Stimulated activated CD4-positive, alpha-beta T cell treated with anti-CD3 and anti-CD28 coated beads, Interleukin-4, amount 100 ng/mL, for 24 hours (primary cell): Measurements from ENCODE around the gene AFTPH.
A peak's percentile ranks its signal among the peaks of the same experiment; 100 is the strongest.

Source experiments
- DNase-seq: peaks from one replicate; pipeline ENCODE4 v3.0.0-alpha.2; 2020

The AFTPH gene

DNA sequence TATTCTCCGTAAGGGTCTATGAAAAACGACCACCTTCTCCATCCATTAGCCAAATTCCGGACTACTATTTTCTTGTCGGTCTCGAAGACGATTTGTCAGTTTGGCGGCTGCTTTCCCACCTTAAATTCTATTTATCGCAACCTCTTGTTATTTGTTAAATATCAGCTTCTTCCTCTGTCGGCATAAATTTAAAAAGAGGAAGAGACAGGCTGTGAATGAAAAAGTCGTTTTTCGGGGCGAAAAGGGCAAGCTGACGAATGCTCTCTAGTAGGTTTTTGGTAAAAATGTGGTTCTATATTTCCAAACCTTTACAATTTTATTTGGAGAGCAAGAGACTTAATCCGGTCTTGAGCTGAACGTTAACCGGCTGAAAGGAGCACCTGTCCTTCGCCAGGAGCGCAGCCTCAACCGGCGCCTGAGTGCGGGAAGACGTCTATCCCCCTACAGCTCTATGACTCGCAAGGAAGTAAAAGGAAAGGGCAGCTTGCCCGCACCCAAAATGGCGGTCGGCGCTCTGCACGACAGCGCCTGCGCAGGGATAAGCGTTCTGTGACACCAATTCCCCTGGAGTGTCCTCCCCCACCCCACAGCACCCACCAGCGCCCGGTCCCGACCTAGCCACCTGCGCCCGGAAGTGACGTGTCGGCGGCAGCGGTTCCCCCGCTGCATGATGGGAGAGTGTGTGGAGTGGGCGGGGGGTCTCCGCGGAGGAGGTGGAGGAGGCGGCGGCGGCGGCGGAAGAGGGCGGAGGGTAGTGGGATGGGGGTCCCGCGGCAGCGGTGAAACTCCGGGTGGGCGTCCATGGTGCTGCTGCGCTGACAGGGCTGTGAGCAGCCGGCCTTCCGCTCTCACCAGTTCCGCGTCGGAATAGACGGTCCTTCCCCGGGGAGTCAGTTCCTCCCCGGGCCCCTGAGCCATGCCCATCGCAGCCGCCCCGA is at the start of gene AFTPH:
Gene AFTPH (plus strand): TSS at position 663 of the 938 bp plus-strand sequence. CDS start 27,147 bp downstream, outside the sequence.
- DNase-seq = peak; percentile 99

GRCh38 chr2:64474636-64475035 is 49.5 kb upstream of the AFTPH start:
- DNase-seq = no peak

DNA sequence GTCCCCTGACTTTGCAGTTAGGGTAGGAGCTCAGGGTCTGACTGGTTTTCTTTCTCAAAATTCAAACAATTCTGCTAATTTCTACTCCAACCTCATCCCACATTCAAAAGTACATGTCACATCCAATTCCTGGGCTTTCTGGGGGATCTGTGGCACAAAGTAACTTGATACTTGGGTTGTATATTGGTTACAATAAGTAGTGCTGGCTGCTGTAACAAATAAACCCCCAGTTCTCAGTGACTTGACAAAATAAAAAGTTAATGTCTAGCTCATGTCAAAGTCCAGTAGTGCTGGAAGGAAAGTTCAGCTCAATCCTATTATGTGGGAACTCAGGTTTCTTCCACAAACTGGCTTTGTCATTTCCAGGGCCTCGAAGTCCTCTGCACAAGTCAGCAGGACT is 47.1 kb upstream of the AFTPH start:
- DNase-seq = no peak

GRCh38 chr2:64477979-64478378 is 46.1 kb upstream of the AFTPH start:
- no peak for DNase-seq

DNA sequence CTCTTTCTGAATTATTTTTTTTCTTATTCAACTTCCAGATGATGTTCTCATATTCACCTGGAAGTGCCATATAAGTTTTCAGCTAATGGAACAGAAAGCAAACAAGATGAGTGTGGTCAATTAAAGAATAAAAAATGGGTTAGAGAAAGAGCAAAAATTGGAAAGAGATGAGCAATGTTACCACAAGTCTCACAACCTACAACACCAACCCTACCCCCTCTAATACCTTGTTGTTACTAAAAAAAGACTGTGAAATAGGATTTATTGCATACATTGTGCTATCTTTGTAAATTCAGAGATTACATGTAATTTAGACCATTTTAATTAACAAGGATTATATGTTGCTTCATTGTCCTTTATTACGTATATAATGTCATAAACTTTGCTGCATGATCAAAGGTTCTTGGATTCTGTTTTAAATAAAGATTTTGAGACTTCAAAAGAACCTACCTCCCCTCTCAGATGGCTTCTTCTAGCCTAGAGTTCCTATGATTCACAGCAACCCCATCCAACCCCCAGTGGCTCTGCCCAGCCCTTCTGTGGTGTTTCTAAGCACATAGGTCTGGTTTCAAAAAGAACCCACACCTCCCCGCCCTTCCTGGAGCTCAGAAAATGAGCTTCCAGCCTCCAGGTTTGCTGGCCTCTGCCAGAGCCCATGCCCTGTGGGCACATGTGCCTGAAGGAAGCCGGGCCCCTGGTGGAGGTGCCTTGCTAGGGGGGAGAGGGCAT is 45.5 kb upstream of the AFTPH start:
- no peak for DNase-seq

- DNase-seq = no peak
Observed at GRCh38 chr2:64479259-64480117, 44.6 kb upstream of the AFTPH start.

- no peak for DNase-seq
Observed at GRCh38 chr2:64481665-64482064, 42.5 kb upstream of the AFTPH start.

DNA sequence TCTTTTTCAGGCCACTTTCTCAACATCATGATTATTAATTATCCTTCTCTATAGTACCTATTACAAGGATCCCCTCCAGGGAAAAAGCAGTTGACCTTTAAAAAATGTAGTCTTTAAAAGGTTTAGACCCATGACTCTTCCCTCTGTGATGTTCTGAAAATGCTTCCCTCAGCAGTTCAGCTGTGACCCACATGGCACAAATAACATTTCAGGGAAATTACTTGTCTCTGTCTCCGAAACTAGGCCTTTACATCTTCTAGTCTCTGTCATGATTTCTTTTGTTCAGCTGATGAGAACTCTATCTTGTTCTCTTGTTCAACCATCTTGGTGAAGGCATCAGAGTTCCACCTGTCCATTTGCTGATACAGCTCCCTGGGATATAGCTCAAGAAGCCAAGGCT is 41.9 kb upstream of the AFTPH start:
- no peak for DNase-seq

GRCh38 chr2:64482765-64483504 is 41.2 kb upstream of the AFTPH start:
- DNase-seq = no peak

DNA sequence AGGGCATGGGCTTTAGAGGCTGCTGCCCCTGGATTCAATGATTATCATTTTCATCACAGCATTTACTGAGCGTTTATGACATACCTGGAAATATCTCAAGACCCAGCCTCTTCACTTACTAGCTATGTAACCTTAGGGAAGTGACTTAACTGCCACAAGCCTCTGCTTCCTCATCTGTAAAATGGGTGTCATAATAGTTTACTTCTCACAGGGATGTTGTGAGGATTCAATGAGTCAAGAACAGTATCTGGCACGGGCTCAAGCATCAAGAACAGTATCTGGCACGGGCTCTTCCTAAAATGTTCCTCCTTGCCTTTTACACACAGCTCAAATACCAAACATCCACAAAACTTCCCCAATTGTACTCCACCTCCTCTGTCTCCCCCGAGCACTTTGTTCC is 38.8 kb upstream of the AFTPH start:
- DNase-seq = no peak

- DNase-seq = no peak
Observed at GRCh38 chr2:64485961-64486360, 38.2 kb upstream of the AFTPH start.

DNA sequence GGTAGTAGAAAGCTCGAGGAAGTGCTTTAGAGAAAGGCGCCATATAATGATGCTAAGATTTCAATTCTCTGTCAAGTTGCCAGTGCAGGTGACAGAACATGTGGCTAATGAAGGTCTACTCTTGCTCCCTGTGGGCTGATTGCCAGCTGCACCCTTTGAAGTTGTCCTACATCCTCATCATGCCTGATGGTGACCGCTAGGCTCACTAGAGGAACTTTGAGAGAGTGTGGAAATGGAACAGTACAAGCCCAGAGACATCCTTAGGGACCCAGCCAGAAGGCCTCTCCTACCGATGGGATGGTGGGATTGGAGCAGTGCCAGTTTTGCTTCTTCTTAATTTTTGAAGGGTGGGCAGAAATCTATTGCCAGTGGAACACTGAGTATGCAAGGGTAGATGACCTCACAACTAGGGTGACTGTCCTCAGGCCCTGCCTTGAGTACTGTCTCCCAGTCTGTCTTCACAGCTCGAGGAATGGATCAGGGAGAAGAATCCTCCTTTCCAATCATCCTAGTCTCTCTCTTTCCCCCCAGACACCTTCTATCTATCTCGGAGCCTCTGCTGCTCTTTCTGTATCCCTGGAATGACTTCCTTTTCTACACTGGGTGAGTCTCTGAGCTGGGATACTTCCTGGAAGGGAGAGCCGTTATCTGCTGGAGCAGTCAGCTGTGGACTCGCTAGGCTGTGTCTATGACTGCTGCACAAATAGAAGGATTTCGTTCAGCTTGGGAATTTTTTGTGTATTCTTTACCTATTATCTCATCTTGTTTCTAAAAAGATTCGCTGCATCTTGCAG is 36.7 kb upstream of the AFTPH start:
- no peak for DNase-seq

DNA sequence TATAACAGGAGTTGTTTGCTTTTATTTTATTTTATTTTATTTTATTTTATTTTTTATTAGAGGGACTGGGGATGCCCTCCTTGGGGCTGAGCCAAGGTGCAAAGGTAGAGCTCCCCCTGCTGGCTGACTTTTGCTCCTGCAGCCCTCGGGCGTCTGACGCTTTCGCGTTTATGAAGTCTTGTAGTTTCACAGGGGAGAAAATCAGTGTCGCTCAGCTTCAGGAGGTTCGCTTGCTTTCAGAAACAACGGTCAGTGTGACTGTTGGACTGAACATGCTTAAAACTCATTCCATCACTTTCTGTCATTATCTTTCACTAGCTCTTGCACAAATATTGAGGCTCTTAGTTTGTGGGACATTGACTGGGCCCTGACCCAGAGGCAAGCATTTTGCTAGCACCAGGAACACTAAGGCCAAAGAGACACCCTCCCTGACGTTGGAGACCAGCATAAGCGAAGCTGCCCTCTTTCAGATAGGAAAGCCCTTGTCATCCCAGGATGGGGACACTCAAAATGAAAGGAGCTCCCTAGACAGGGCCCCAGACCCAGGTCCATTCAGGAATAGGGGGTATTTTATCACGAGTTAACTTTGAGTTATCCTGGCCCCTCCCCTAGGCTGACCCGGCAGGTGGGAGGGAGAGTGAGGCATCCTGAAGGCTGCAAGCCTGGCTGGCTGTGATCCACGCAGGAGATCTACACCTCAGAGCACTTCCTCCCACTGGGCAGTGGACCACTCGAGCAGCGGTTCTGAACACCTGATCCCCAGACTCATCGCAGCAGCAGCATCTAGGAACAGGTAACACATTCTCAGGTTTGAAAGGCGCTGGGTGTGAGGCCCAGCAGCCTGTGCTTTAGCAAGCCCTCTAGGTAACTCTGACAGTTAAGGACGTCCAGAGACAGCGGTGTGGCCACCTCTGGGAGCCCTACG is 35.8 kb upstream of the AFTPH start:
- DNase-seq = peak; percentile 83

DNA sequence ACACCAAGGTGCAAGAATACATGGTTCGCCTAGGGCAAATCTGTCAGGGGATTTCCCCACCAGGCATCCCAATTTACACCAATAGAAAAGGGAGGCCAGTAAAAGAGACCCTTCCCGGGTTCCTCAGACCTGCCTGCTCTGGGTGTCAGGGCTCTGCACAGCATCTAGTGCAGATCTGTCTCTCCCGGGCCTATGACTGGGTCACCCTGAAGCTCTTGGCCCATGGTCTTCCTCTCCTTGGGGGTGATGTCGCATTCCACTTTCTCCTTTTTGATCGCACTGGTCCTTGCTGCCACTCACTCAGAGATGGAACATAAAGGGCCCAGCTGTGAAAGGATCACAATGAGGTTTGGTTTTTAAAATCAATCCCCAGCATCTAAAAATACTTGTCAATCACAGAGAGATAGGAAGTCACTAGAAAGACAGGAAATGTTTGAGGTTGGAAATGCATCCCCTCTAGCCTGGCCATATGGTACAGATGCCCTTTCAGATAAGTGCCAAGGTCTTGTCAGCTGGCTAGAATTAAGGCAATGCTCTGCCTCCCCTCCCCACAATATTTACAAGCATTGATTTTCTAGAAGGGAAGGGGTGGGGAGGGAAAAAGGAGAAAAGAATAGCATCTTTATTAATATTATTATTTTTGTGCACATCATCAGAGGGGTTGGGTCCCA is 34.9 kb upstream of the AFTPH start:
- no peak for DNase-seq

GRCh38 chr2:64491426-64491825 is 32.7 kb upstream of the AFTPH start:
- no peak for DNase-seq

GRCh38 chr2:64492272-64492671 is 31.9 kb upstream of the AFTPH start:
- DNase-seq = no peak

- DNase-seq = no peak
Observed at GRCh38 chr2:64492821-64493220, 31.3 kb upstream of the AFTPH start.

- no peak for DNase-seq
Observed at GRCh38 chr2:64493788-64494187, 30.3 kb upstream of the AFTPH start.

- DNase-seq = no peak
Observed at GRCh38 chr2:64498438-64498837, 25.7 kb upstream of the AFTPH start.

DNA sequence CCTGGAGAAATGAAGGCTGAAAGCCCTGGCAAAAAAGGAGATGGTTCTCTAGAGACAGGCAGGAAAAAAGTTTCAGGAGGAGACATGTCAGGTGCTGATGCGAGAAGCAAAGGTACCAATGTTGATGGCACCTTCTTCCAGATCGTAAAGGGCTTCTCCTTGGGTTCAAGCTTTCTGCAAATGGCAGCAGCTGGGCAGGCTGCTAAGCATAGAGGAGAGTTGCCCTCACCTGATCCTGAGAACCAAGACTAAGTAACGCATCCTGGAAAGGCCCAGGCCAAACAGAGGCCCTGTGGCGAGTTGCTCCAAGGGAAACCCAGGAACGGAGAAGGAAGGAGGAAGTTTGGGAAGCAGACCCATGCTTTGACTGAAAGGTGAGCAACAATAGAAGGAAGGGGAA is 23.6 kb upstream of the AFTPH start:
- no peak for DNase-seq
